GM19463 (cell line): ENCODE results near the gene C19orf12.

Experiments used
- ATAC-seq: cut with Tn5 transposase; IDR thresholded peaks from one replicate; pipeline ENCODE4 v1.9.1; 2021; ENCODE audit warnings: mild to moderate bottlenecking, moderate library complexity; ENCODE audit not compliant: unreplicated experiment

Gene C19orf12

GRCh38 chr19:29714953-29715700 is at the start of gene C19orf12:
Gene C19orf12, minus strand, starts transcription at chr19:29715261. Its CDS starts 6,848 bp downstream, at chr19:29708413.
- peak; percentile 82 for ATAC-seq

- no peak for ATAC-seq
These were observed 49.3 kb upstream of the C19orf12 start for GRCh38 chr19:29764361-29764760.

- ATAC-seq, result no peak
These were observed 48.1 kb upstream of the C19orf12 start for GRCh38 chr19:29763196-29763595.

- no peak for ATAC-seq
These were observed 46.6 kb upstream of the C19orf12 start for GRCh38 chr19:29761575-29762232.

- ATAC-seq, result no peak
These were observed 45.9 kb upstream of the C19orf12 start for GRCh38 chr19:29760752-29761502.

GRCh38 chr19:29759359-29759758 is 44.3 kb upstream of the C19orf12 start:
- no peak for ATAC-seq

GRCh38 chr19:29758863-29759262 is 43.8 kb upstream of the C19orf12 start:
- ATAC-seq, result no peak

- ATAC-seq, result no peak
These were observed 42.5 kb upstream of the C19orf12 start for GRCh38 chr19:29757551-29757950.

GRCh38 chr19:29753934-29754305 is 38.9 kb upstream of the C19orf12 start:
- no peak for ATAC-seq

- no peak for ATAC-seq
These were observed 38.3 kb upstream of the C19orf12 start for GRCh38 chr19:29753190-29753933.

GRCh38 chr19:29752450-29753025 is 37.5 kb upstream of the C19orf12 start:
- no peak for ATAC-seq

GRCh38 chr19:29751932-29752331 is 36.9 kb upstream of the C19orf12 start:
- ATAC-seq, result no peak

GRCh38 chr19:29750001-29750400 is 34.9 kb upstream of the C19orf12 start:
- no peak for ATAC-seq

GRCh38 chr19:29748996-29749849 is 34.2 kb upstream of the C19orf12 start:
- ATAC-seq, result no peak

GRCh38 chr19:29745253-29745652 is 30.2 kb upstream of the C19orf12 start:
- no peak for ATAC-seq

GRCh38 chr19:29743681-29744080 is 28.6 kb upstream of the C19orf12 start:
- ATAC-seq, result no peak

- ATAC-seq, result no peak
These were observed 26.7 kb upstream of the C19orf12 start for GRCh38 chr19:29741776-29742175.

- ATAC-seq, result no peak
These were observed 26.2 kb upstream of the C19orf12 start for GRCh38 chr19:29741226-29741625.

- no peak for ATAC-seq
These were observed 22.5 kb upstream of the C19orf12 start for GRCh38 chr19:29737461-29738000.
